Loucy (cell line): Measurements from ENCODE around the gene CLN5.

Source experiments
- H2AFZ ChIP-seq: fragments of 200-600 bp; sonication (generic); 2 replicates; pipeline ENCODE4 v1.6.0; 2016; ENCODE audit warnings: antibody characterized with exemption, mild to moderate bottlenecking, low read length, moderate library complexity
- H3F3A ChIP-seq: fragments of 200-600 bp; 2 replicates; pipeline ENCODE4 v1.6.0; 2016; ENCODE audit warnings: antibody characterized with exemption, low read depth, mild to moderate bottlenecking
- H3K27me3 ChIP-seq: fragments of 200-600 bp; sonication (generic); 2 replicates; pipeline ENCODE4 v1.6.1; 2014; ENCODE audit warnings: low read length, mild to moderate bottlenecking; ENCODE audit not compliant: insufficient read depth, poor library complexity, severe bottlenecking
- H3K36me3 ChIP-seq: fragments of 200-600 bp; sonication (generic); 2 replicates; pipeline ENCODE4 v1.6.1; 2016; ENCODE audit warnings: low read length; ENCODE audit not compliant: insufficient read depth
- H3K4me1 ChIP-seq: fragments of 200-600 bp; sonication (generic); 2 replicates; pipeline ENCODE4 v1.5.1; 2014; ENCODE audit warnings: low read length, mild to moderate bottlenecking; ENCODE audit not compliant: insufficient read depth, poor library complexity, severe bottlenecking
- H3K4me2 ChIP-seq: fragments of 200-600 bp; sonication (generic); 2 replicates; pipeline ENCODE4 v1.6.0; 2014; ENCODE audit warnings: antibody characterized with exemption, low read length, low read depth, mild to moderate bottlenecking; ENCODE audit not compliant: poor library complexity, severe bottlenecking
- H3K4me3 ChIP-seq: fragments of 200-600 bp; sonication (generic); 2 replicates; pipeline ENCODE4 v1.5.1; 2014; ENCODE audit warnings: low read length, mild to moderate bottlenecking, mixed read lengths; ENCODE audit not compliant: poor library complexity, severe bottlenecking
- H3K79me2 ChIP-seq: fragments of 200-600 bp; sonication (generic); 2 replicates; pipeline ENCODE4 v1.6.1; 2014; ENCODE audit warnings: low read length; ENCODE audit not compliant: insufficient read depth
- H3K9ac ChIP-seq: fragments of 200-600 bp; sonication (generic); 2 replicates; pipeline ENCODE4 v1.6.0; 2014; ENCODE audit warnings: mild to moderate bottlenecking, low read depth, low read length, moderate library complexity; ENCODE audit not compliant: poor library complexity, severe bottlenecking
- H3K9me2 ChIP-seq: fragments of 200-600 bp; sonication (generic); replicated peaks from 2 replicates; pipeline ENCODE4 v1.6.1; 2016; ENCODE audit warnings: low read depth, low read length, mixed read lengths
- H3K9me3 ChIP-seq: fragments of 200-600 bp; sonication (generic); 2 replicates; pipeline ENCODE4 v1.6.1; 2014; ENCODE audit warnings: mild to moderate bottlenecking, antibody characterized with exemption, low read length, low read depth; ENCODE audit not compliant: insufficient read depth
- H4K20me1 ChIP-seq: fragments of 200-600 bp; sonication (generic); 2 replicates; pipeline ENCODE4 v1.6.0; 2014; ENCODE audit warnings: antibody characterized with exemption, low read length, mild to moderate bottlenecking; ENCODE audit not compliant: insufficient read depth, poor library complexity, severe bottlenecking
- CTCF ChIP-seq: fragments of 200-600 bp; sonication (generic); conservative IDR thresholded peaks from 2 replicates; pipeline ENCODE4 v1.5.1; 2014; ENCODE audit warnings: mild to moderate bottlenecking, antibody characterized with exemption, low read length
- EZH2phosphoT487 ChIP-seq: fragments of 200-600 bp; IDR thresholded peaks from 2 replicates; pipeline ENCODE4 v1.6.1; 2018; ENCODE audit warnings: antibody characterized with exemption, mild to moderate bottlenecking, moderate library complexity, borderline replicate concordance

The CLN5 gene

DNA sequence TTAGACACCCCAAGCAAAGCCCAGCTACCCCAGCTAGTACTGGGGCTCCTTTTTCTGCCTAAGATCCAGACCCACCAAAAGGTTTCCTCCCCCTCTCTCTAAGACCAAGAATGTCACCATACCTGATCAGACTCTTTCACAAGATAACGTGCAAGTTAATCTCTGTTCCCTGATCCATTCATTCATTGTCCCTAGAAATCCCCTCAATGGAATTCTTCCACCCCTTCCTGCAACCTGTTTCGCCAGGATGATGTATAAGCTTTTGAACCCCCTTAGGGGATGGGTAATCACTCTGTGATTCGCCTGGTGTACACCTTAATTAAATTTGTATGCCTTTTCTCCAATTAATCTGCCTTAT, 17.3 kb upstream of the CLN5 start:
- no peaks in the 10 kb centered on the region for H3K79me2 ChIP-seq
- no peaks in the 10 kb centered on the region for H3K9me3 ChIP-seq
- H3K27me3 ChIP-seq = peaks cover 14% of the 10 kb centered on the region
- no peak for TF ChIP-seq CTCF
- TF ChIP-seq EZH2phosphoT487 = no peak
- H3F3A ChIP-seq = no peaks in the 10 kb centered on the region
- no peak overlapping the region for H3K9ac ChIP-seq
- H3K9me2 ChIP-seq = no peaks in the 10 kb centered on the region
- no peak overlapping the region for H3K4me2 ChIP-seq
- H3K4me3 ChIP-seq = no peak overlapping the region
- no peak overlapping the region for H2AFZ ChIP-seq
- peaks cover 9% of the 10 kb centered on the region for H3K4me1 ChIP-seq
- no peaks in the 10 kb centered on the region for H3K36me3 ChIP-seq
- no peaks in the 10 kb centered on the region for H4K20me1 ChIP-seq

DNA sequence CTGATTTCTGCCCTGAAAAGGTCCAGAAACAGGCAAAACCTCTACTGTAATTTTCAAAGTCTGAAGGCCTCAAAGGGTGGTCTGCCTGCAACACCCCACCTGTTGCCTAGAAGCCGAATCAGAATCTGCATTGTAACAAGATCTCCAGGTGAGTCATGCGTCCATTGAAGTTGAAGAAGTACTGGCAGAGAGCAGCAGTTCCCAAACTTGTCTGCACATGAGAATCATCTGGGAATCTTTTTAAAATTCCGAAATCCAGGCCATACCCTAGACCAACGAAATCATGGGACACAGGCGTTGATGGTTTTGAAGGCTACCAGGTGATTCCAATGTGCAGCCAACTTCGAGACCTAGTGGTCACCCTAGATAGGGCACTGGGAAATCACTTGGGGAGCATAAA, 16.0 kb upstream of the CLN5 start:
- Histone ChIP-seq H3K27me3 (peaks cover 18% of the 10 kb centered on the region), H3K4me3 (no peak overlapping the region), H3F3A (no peaks in the 10 kb centered on the region), H3K36me3 (no peaks in the 10 kb centered on the region), H4K20me1 (no peaks in the 10 kb centered on the region), H3K9me3 (no peaks in the 10 kb centered on the region), H3K4me1 (peaks cover 9% of the 10 kb centered on the region), H3K9me2 (no peaks in the 10 kb centered on the region), H3K9ac (no peak overlapping the region), H3K4me2 (no peak overlapping the region), H3K79me2 (no peaks in the 10 kb centered on the region), H2AFZ (no peak overlapping the region)
- TF ChIP-seq EZH2phosphoT487 = no peak
- no peak for TF ChIP-seq CTCF

GRCh38 chr13:76976490-76976889, 15.4 kb upstream of the CLN5 start:
- Histone ChIP-seq H3F3A (no peaks in the 10 kb centered on the region), H3K9me2 (no peaks in the 10 kb centered on the region), H3K27me3 (peaks cover 21% of the 10 kb centered on the region), H3K4me2 (peak overlapping the region; percentile 57), H4K20me1 (no peaks in the 10 kb centered on the region), H3K36me3 (no peaks in the 10 kb centered on the region), H3K9me3 (no peaks in the 10 kb centered on the region), H2AFZ (no peak overlapping the region), H3K79me2 (no peaks in the 10 kb centered on the region), H3K9ac (no peak overlapping the region), H3K4me1 (peaks cover 9% of the 10 kb centered on the region), H3K4me3 (peak overlapping the region; percentile 54)
- TF ChIP-seq EZH2phosphoT487 (no peak), CTCF (no peak)
